Measurements from ENCODE around the gene SLX4. TPM values are rescaled to one million over a fixed set of nuclear protein-coding genes. Genes with fewer than 3 reads are reported as not detected.

Gene SLX4
- total and polyA plus RNA-seq, 2 donors (not counting 3 experiments of a cell fraction or from before 2014, with no cell fraction given), result 2.9 to 8.9 TPM

DNA sequence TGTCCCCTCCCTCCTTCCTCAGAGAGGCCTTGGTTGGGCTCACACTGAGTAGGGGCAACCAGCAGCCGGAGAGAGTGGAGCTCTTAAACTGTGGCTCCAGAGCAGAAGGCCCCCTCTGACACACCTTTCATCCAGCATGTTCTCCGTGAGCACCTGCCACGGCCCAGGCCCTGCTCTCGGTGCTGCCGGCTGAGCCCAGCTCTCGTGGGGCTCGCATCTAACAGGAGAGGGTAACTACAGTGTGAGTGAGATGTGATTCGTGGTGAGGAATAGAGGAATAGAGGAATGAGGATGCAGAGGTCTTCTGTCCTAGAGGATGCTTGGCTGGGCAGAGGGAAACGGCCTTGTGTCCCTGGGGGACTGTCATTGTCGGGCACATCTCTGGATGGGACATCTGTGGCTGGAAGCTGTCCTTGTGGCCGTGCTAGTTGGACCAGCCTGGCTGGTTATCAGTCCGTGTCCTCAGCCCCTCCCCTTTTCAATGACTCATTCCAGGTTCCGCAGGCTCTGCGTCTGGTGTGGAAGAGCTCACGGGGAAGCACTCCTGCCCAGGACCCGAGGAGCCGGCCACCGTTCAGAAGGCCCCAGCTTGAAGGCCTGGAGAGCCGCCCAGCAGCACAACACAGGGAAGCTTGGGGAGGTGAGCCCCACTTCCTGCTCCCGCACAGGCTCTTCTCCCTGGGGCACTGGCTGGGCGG is 31.1 kb upstream of the SLX4 start:
- CTCF ChIA-PET, result interaction anchor here (0.7 to 0.9 kb wide), 2 partner anchors 15 to 34 kb away, joined by 3 read pairs; no protein-coding TSS in a partner anchor
- no TSS peak for BruUV-seq (replicated peaks)
- Histone ChIP-seq H3K4me3 (replicated peaks in 1 of 3; ENCODE audit: insufficient read depth in 1 of 3, low read depth in 1 of 3, low read length in 3 of 3) (no peak overlapping the region), H3K4me2 (ENCODE audit: insufficient read depth, low read length) (no peak overlapping the region), H3K27ac (ENCODE audit: insufficient read depth, low read depth, low read length) (no peak overlapping the region), H3K9ac (replicated peaks; ENCODE audit: extremely low read depth, insufficient read depth, low read length) (no peak overlapping the region), H3K27me3 (ENCODE audit: control insufficient read depth in 2 of 2, insufficient read depth in 2 of 2, low read length in 2 of 2) (no peaks in the 10 kb centered on the region), H3K4me1 (ENCODE audit: control insufficient read depth, extremely low read depth, insufficient read depth, low read length) (peaks cover 11% of the 10 kb centered on the region), H4K20me1 (replicated peaks; ENCODE audit: control insufficient read depth, extremely low read depth, insufficient read depth, low read length) (no peaks in the 10 kb centered on the region), H3K9me1 (replicated peaks; ENCODE audit: control insufficient read depth, extremely low read depth, insufficient read depth, low read length) (no peaks in the 10 kb centered on the region), H3K79me2 (ENCODE audit: control insufficient read depth, insufficient read depth, low read length) (no peaks in the 10 kb centered on the region), H3K9me3 (replicated peaks; ENCODE audit: control insufficient read depth, insufficient read depth, low read length) (no peaks in the 10 kb centered on the region), H2AFZ (ENCODE audit: low read depth, low read length) (no peak overlapping the region), H3K36me3 (ENCODE audit: control insufficient read depth in 2 of 2, extremely low read depth in 1 of 2, insufficient read depth in 2 of 2, low read length in 2 of 2) (peaks cover 0 to 2% of the 10 kb centered on the region in 2 experiments)
- intact Hi-C loops (cut with micrococcal nuclease) (no loop called here), dilution Hi-C loops (cut with MboI; ENCODE audit: extremely low pct_ligation_motif_present, low sequenced_read_pairs) (no loop called here)
- DNase-seq (ENCODE audit: low read depth, low spot score) (peak; percentile 29), FAIRE-seq (peak; percentile 46)
- TF ChIP-seq, protein P1, sequence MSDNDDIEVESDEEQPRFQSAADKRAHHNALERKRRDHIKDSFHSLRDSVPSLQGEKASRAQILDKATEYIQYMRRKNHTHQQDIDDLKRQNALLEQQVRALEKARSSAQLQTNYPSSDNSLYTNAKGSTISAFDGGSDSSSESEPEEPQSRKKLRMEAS (IDR thresholded peaks at IDR 0.05; ENCODE audit: insufficient read depth, insufficient read length), result no peak
- TF ChIP-seq FOS (IDR thresholded peaks at IDR 0.05; ENCODE audit: borderline replicate concordance, insufficient read depth, low read length), result peak; percentile 8
- POLR2A ChIA-PET, result no interaction called here

DNA sequence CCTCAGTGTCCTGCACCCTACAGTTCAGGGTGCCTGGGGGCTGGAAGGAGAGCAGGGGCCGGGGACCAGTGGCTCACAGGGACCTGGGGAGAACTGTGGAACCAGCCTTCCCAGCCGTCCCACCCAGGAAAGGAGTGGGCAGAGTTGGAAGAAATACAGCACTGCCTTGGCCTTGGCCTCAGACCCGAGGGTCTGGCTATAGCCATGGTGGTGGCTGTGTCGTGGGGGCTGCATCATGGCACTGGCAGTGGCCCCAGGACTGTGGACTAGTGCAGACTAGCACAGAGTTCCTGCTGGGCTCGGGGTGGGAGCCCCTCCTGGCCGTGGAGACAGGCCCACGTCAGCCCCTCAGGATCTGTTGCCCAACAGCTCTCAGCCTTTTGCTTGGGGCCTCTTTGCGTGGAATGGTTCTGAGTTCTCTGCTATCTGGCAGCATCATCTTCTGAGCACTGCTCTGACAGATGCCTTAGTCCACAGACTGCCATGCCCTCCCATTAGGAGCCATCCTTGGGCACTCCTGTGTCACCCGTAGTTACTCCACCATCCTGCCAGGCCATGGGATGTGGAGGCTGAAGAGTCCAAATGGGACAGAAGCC is 30.5 kb upstream of the SLX4 start:
- Histone ChIP-seq H3K27me3 (ENCODE audit: control insufficient read depth in 2 of 2, insufficient read depth in 2 of 2, low read length in 2 of 2) (no peaks in the 10 kb centered on the region), H3K9me1 (replicated peaks; ENCODE audit: control insufficient read depth, extremely low read depth, insufficient read depth, low read length) (no peaks in the 10 kb centered on the region), H3K4me2 (ENCODE audit: insufficient read depth, low read length) (no peak overlapping the region), H2AFZ (ENCODE audit: low read depth, low read length) (no peak overlapping the region), H3K4me3 (replicated peaks in 1 of 3; ENCODE audit: insufficient read depth in 1 of 3, low read depth in 1 of 3, low read length in 3 of 3) (no peak overlapping the region), H3K36me3 (ENCODE audit: control insufficient read depth in 2 of 2, extremely low read depth in 1 of 2, insufficient read depth in 2 of 2, low read length in 2 of 2) (peaks cover 0 to 2% of the 10 kb centered on the region in 2 experiments), H4K20me1 (replicated peaks; ENCODE audit: control insufficient read depth, extremely low read depth, insufficient read depth, low read length) (no peaks in the 10 kb centered on the region), H3K27ac (ENCODE audit: insufficient read depth, low read depth, low read length) (no peak overlapping the region), H3K79me2 (ENCODE audit: control insufficient read depth, insufficient read depth, low read length) (no peaks in the 10 kb centered on the region), H3K9ac (replicated peaks; ENCODE audit: extremely low read depth, insufficient read depth, low read length) (no peak overlapping the region), H3K9me3 (replicated peaks; ENCODE audit: control insufficient read depth, insufficient read depth, low read length) (no peaks in the 10 kb centered on the region), H3K4me1 (ENCODE audit: control insufficient read depth, extremely low read depth, insufficient read depth, low read length) (peaks cover 16% of the 10 kb centered on the region)
- ChIA-PET POLR2A (no interaction called here), CTCF (no interaction called here)
- BruUV-seq (replicated peaks), result no TSS peak
- FAIRE-seq (no peak), DNase-seq (ENCODE audit: low read depth, low spot score) (no peak)
- TF ChIP-seq, protein P2, sequence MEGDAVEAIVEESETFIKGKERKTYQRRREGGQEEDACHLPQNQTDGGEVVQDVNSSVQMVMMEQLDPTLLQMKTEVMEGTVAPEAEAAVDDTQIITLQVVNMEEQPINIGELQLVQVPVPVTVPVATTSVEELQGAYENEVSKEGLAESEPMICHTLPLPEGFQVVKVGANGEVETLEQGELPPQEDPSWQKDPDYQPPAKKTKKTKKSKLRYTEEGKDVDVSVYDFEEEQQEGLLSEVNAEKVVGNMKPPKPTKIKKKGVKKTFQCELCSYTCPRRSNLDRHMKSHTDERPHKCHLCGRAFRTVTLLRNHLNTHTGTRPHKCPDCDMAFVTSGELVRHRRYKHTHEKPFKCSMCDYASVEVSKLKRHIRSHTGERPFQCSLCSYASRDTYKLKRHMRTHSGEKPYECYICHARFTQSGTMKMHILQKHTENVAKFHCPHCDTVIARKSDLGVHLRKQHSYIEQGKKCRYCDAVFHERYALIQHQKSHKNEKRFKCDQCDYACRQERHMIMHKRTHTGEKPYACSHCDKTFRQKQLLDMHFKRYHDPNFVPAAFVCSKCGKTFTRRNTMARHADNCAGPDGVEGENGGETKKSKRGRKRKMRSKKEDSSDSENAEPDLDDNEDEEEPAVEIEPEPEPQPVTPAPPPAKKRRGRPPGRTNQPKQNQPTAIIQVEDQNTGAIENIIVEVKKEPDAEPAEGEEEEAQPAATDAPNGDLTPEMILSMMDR (IDR thresholded peaks at IDR 0.05; ENCODE audit: extremely low read depth in 1 of 2, insufficient read depth in 1 of 2, low read depth in 1 of 2, low read length in 2 of 2), result no peak
- TF ChIP-seq POLR2A (IDR thresholded peaks at IDR 0.05; ENCODE audit: low read depth, low read length), result no peak
- no peak for TF ChIP-seq GATA2 (IDR thresholded peaks at IDR 0.05; ENCODE audit: insufficient read depth, insufficient read length, low read depth, low read length)
- TF ChIP-seq, protein P1 (IDR thresholded peaks at IDR 0.05; ENCODE audit: insufficient read depth, insufficient read length), result no peak
- TF ChIP-seq FOS (IDR thresholded peaks at IDR 0.05; ENCODE audit: borderline replicate concordance, insufficient read depth, low read length), result no peak
- no peak for TF ChIP-seq JUN (IDR thresholded peaks at IDR 0.05; ENCODE audit: borderline replicate concordance, insufficient read depth, insufficient read length, low read depth)
- no peak for TF ChIP-seq MYC (IDR thresholded peaks at IDR 0.05; ENCODE audit: low read depth, low read length)
- no peak for TF ChIP-seq POLR2AphosphoS5 (IDR thresholded peaks at IDR 0.05; ENCODE audit: insufficient read depth, low read depth, low read length)
- TF ChIP-seq EZH2 (IDR thresholded peaks at IDR 0.05; ENCODE audit: borderline replicate concordance, low read depth, low read length, severe bottlenecking), result no peak
- intact Hi-C loops (cut with micrococcal nuclease) (no loop called here), dilution Hi-C loops (cut with MboI; ENCODE audit: extremely low pct_ligation_motif_present, low sequenced_read_pairs) (no loop called here)
